Panc1 (cell line): ENCODE data around the gene SEPTIN5. TPM values are rescaled to one million over a fixed set of nuclear protein-coding genes. Genes with fewer than 3 reads are reported as not detected.

ENCODE experiments used
- ATAC-seq: fragments of 200-7000 bp; cut with Tn5 transposase; 2 replicates; pipeline ENCODE4 v1.9.1; 2020; ENCODE audit warnings: mild to moderate bottlenecking, moderate library complexity
- BruUV-seq: library from RNA; stranded (reverse); fragments of 400-500 nt; replicated peaks from 2 replicates; lab custom pipeline; 2021; lab: Mats Ljungman, UMichigan
- CTCF ChIA-PET: fragments of 300-600 bp; sonication (Branson Sonifier 250); formaldehyde crosslinking; loops from one replicate; lab custom pipeline; 2022; ENCODE audit warnings: antibody characterized with exemption; lab: Charles Lee
- POLR2A ChIA-PET: fragments of 300-600 bp; sonication (Branson Sonifier 250); formaldehyde crosslinking; loops from one replicate; lab custom pipeline; 2022; ENCODE audit warnings: antibody characterized with exemption; lab: Charles Lee
- DNase-seq: peaks from one replicate; pipeline ENCODE4 v3.0.0-alpha.2; 2010; ENCODE audit warnings: low read depth, low spot score
- H3K27ac ChIP-seq: 2 replicates; pipeline ENCODE4 v1.5.1; 2011; ENCODE audit warnings: mild to moderate bottlenecking, low read length, inconsistent platforms
- H3K27me3 ChIP-seq: fragments of 200-500 bp; sonication (Bioruptor generic); 2 replicates; pipeline ENCODE4 v1.6.0; 2014; ENCODE audit warnings: low read length, inconsistent platforms; ENCODE audit not compliant: control insufficient read depth, insufficient read depth
- H3K36me3 ChIP-seq: fragments of 200-500 bp; sonication (Bioruptor generic); 2 replicates; pipeline ENCODE4 v1.5.1; 2014; ENCODE audit warnings: inconsistent platforms, mild to moderate bottlenecking, low read length, moderate library complexity; ENCODE audit not compliant: control insufficient read depth, insufficient read depth
- H3K4me1 ChIP-seq: 2 replicates; pipeline ENCODE4 v1.5.1; 2011; ENCODE audit warnings: inconsistent platforms, mild to moderate bottlenecking, low read length, moderate library complexity; ENCODE audit not compliant: control insufficient read depth, insufficient read depth
- H3K4me3 ChIP-seq, 2 experiments: 2 replicates each; pipeline ENCODE4 v1.5.1; 2011 to 2012; ENCODE audit warnings: low read depth in 2 of 2, low read length in 2 of 2, mild to moderate bottlenecking in 2 of 2, inconsistent platforms in 1 of 2, moderate library complexity in 1 of 2
- H3K9me3 ChIP-seq: fragments of 200-500 bp; sonication (Bioruptor generic); 2 replicates; pipeline ENCODE4 v1.5.1; 2014; ENCODE audit warnings: low read depth, mild to moderate bottlenecking, inconsistent platforms, low read length, moderate library complexity; ENCODE audit not compliant: control insufficient read depth, insufficient read depth
- CTCF ChIP-seq: fragments of 450-650 bp; IDR thresholded peaks from 2 replicates; pipeline ENCODE4 v1.5.1; 2017; ENCODE audit warnings: mild to moderate bottlenecking
- POLR2AphosphoS5 ChIP-seq: IDR thresholded peaks from 2 replicates; pipeline ENCODE4 v1.6.1; 2012; ENCODE audit warnings: mild to moderate bottlenecking, low read depth, low read length, moderate library complexity
- REST ChIP-seq, 2 experiments: IDR thresholded peaks; 2 replicates each; pipeline ENCODE4 v1.6.1; 2011 to 2012; ENCODE audit warnings: low read depth in 2 of 2, control low read depth in 1 of 2, low read length in 1 of 2, mild to moderate bottlenecking in 1 of 2, moderate library complexity in 1 of 2; ENCODE audit not compliant: insufficient read depth in 1 of 2
- SIN3A ChIP-seq: IDR thresholded peaks from 2 replicates; pipeline ENCODE4 v1.6.1; 2012; ENCODE audit warnings: low read depth, mild to moderate bottlenecking, low read length, moderate library complexity, borderline replicate concordance; ENCODE audit not compliant: insufficient read depth
- TCF7L2 ChIP-seq: IDR thresholded peaks from 2 replicates; pipeline ENCODE4 v1.6.1; 2011; ENCODE audit warnings: mild to moderate bottlenecking, low read depth, low read length, inconsistent platforms
- in situ Hi-C: cut with HindIII; loops from 2 replicates; pipeline ENCODE4 v1.10.0; 2016; ENCODE audit warnings: low sequenced_read_pairs, low pct_unique_long_range_greater_than_20kb
- intact Hi-C: fragments of 100-400 bp; cut with micrococcal nuclease; formaldehyde crosslinking; loops from one replicate; pipeline ENCODE4 v1.10.0; 2022; ENCODE audit not compliant: unreplicated experiment
- total RNA-seq: library from RNA; stranded (reverse); gene quantifications from one replicate; pipeline ENCODE4 v1.2.1, GENCODE V29; 2021; ENCODE audit not compliant: unreplicated experiment

Gene SEPTIN5
- total RNA-seq, 1 experiment from 2014 or later: 17.2 TPM

DNA sequence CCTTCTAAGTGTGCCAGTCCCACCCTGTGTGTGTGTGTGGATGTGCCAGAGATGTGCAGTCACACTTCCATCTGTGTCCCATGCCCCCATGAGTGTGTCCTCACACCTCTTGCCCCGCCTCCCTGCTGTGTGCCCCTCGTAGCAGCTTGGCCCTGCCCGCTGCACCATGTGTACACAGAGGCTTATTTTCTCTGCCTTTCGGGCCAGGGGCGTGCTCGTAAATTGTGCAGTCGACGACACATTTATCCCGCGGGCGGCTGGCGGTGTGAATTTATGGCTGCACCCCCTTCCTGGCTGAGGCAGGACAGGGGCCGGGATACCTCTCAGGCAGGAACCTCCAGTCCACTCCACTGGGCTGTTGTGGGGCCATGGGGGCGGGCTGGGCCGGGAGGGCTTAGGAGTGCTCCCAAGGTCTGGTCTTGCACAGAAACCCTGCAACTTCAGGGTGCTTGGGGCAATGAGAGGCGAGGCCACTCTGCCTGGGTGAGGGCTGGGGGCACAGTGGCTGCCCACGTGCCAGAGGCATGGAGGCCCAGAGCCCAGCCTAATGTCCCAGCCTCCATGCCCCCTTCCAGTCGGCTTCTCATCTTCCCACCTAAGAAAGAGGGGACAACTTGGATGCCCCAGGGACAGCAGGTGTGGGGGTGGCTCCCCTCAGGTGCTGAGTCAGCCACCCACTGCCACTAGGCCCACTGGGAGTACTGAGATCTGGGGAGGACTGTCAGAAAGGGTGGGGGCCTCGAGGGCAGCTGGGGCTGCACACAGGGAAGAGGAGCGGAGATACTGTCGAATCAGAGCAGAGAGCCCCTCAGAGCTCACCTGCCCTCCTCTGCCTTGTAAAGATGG is 21.6 kb downstream of the SEPTIN5 start:
- intact Hi-C loops (no loop called here), in situ Hi-C loops (no loop called here)
- no peaks in the 10 kb centered on the region for H3K9me3 ChIP-seq
- no peak overlapping the region for H3K27ac ChIP-seq
- DNase-seq: no peak
- no peak for TF ChIP-seq REST (IDR thresholded peaks at IDR 0.05; ENCODE audit: insufficient read depth in 1 of 2, low read depth in 2 of 2, low read length in 1 of 2)
- TF ChIP-seq CTCF: no peak
- TF ChIP-seq POLR2AphosphoS5: no peak
- no peak for TF ChIP-seq SIN3A
- TF ChIP-seq TCF7L2: no peak
- no peaks in the 10 kb centered on the region for H3K36me3 ChIP-seq
- no peaks in the 10 kb centered on the region for H3K4me1 ChIP-seq
- H3K4me3 ChIP-seq: no peak overlapping the region
- ChIA-PET CTCF (no interaction called here), POLR2A (no interaction called here)
- no peaks in the 10 kb centered on the region for H3K27me3 ChIP-seq
- no peak for ATAC-seq
- BruUV-seq: no TSS peak

DNA sequence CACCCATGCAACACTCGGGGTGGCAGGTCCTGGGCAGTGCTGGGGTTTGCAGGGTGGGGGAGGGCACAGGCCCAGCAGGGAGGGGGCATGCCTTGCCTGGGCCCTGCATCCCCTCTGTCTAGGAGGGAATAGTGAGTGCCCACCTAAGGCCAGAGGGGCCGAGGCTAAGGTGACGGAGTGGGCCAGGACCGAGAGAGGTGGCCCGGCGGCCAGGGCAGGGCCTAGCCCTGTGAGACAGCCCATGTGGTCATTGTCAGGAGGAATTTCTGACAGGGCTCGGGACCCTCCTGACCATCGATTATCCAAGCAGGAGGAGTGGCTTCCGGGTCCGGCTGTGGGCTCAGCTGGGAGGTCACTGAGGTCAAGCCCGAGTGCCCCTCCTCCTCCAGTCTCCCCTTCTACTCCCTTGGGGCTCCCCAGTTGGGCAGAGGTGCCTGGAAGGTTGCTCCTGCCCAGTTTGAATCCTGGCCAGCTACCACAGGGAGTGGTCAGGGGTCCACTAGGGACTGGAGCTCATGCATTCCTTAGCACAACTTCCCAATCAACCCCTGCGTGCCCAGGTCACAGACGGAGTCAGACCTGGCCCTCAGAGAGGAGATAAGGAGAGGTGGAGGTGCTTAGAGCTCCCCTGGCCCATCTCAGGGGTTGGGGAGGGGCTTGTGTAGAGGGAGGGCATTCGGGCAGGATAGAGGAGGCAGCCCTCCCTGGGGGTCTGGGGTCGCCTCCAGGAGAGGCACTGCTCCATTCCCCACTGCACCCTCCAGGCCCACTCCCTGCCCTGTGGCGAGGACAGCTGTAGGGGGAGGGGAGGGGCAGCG is 23.8 kb downstream of the SEPTIN5 start:
- POLR2A ChIA-PET: no interaction called here
- in situ Hi-C loops: no loop called here

More for the DNA sequence above, 23.8 kb downstream of the SEPTIN5 start:
- DNase-seq (no peak), ATAC-seq (no peak)
- no peaks in the 10 kb centered on the region for H3K27me3 ChIP-seq
- BruUV-seq: no TSS peak
- no peaks in the 10 kb centered on the region for H3K9me3 ChIP-seq
- no peak overlapping the region for H3K4me3 ChIP-seq
- H3K27ac ChIP-seq: no peak overlapping the region
- TF ChIP-seq CTCF (no peak), POLR2AphosphoS5 (no peak), REST (IDR thresholded peaks at IDR 0.05; ENCODE audit: insufficient read depth in 1 of 2, low read depth in 2 of 2, low read length in 1 of 2) (no peak), SIN3A (no peak), TCF7L2 (no peak)
- no peaks in the 10 kb centered on the region for H3K36me3 ChIP-seq
- no peaks in the 10 kb centered on the region for H3K4me1 ChIP-seq
- intact Hi-C loops: no loop called here
- CTCF ChIA-PET: no interaction called here
